OCI-LY3 (cell line): ENCODE data around the gene RASD1.

Experiments used
- CTCF ChIP-seq: fragments of 200-600, 300-600 bp; sonication (generic); IDR thresholded peaks from 2 replicates; pipeline ENCODE4 v1.5.1; 2014; ENCODE audit warnings: antibody characterized with exemption, low read length, low read depth
- EZH2phosphoT487 ChIP-seq: fragments of 200-600 bp; shearing (Covaris generic); IDR thresholded peaks from 2 replicates; pipeline ENCODE4 v1.6.1; 2018; ENCODE audit warnings: antibody characterized with exemption, mixed run types, low read depth

- TF ChIP-seq CTCF (no peak), EZH2phosphoT487 (no peak)
Measured at GRCh38 chr17:17476865-17477467, 19.2 kb downstream of the RASD1 start, which contains the start of gene MED9.
